CD4-positive, alpha-beta T cell treated with Interleukin-1 beta for 1 hour (primary cell): ENCODE results near the gene GP1BB.

ENCODE experiments used
- DNase-seq, 2 donors: peaks; one replicate each; pipeline ENCODE4 v3.0.0-alpha.2; 2020 to 2022

Gene GP1BB

DNA sequence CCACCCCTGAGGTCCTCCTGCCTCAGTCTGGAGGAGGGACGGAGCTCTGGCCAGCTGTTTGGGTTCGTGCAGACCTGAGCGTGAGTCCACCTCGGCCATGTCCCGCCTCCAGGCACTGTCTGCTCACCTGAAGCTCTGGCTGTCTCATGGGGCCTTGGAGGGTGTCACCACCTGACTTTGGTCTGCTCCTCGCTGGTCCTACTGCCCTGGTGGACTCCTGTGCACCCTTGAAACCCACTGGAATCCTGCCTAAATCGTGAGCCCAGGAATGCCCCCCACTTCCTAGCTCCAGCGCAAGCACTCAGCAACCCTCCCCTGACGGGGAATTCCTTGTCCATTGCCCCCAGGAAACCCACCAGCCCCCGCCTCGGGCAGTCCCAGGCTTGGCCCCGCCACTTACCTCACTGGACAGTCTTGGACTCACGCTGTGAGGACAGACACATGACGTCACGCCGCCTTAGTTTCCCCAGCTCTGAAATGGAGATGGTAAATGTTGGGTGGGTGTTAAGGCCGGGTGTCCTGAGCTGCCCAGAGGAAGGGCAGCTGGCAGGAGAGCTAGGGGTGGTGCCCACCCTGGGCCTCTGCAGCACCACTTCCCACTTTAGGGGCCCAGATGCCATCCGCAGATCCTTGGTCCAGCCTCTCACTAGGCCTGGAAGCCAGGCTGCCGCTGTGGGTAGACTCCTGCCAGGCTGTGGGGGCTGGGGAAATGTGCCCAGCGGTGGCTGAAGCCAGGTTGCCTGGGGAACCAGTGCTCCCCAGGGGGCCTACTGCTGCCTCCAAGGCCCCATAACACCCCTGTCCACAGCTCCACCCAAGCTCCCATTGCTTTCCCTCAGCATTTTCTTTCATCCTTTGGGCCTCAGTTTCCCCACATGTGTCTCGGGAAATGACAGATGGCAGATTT lies 19.1 kb downstream of the GP1BB start:
- DNase-seq = no peak

DNA sequence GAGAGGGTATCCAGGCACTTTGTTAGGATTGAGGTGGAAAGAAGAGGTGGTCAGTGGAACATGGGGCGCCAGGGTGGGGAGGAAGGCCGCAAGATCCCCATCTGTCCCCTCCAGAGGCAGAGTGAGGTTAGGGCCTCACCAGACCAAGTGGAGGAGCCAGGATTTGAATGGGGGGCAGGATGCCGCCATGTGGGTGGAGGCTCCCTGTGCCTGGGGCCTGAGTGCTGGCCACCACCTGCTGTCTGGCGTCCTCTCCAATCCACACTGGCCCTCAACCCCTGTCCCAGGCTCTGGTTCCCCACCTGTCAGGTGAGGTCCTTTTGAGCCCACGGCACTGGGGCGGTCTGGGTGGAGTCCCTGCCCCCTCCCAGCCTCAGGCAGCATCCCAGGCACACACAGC lies 19.7 kb downstream of the GP1BB start:
- no peak for DNase-seq

DNA sequence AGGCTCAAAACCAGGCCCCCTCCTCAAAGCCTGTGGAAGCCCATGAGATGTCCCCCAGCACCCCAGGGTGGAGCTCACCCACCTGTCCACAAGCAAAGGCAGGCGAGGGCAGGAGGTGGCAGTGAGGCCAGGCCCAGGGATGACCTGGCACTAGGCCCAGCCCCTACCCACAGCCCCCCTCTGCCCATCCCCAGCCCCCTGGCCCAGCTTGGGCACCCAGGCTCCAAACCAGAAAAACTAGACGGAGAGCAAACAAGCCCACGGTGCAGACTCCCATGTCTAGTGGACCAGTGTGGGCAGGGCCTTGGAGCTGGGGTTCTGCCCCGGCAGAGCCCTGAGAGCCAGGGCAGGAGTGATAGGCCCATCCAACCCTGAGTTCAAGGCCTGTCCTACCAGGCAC lies 20.3 kb downstream of the GP1BB start:
- DNase-seq = no peak

DNA sequence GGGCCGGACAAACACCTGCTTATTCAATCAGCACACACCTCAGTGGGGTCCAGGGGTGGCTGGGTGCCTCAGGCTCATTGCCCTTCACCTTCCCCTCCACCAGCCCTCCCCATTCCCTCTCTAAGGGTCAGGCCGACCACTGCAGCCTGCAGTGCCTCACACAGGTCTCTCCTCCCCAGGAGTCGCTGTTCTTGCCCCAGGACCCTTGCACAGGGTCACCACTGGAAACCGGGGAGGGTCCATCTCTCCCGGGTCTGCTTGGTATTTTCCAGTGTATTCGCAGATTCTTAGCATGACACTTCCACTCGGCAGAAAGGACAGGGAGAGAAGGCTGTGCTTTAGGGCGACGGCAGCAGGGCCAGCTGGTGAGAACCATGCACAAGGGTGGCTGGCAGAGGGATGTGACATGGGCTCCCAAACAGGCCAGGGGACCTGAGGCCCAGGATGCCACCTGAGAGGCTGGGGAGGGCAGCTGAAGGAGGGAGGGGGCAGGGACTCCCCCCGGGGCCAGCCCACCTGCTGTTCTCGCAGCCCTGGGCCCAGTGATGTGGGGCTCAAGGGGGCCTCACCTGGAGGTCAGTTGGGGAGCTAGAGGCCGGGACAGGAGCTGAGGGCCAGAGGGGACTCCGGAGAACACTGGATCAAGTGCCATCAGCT lies 21.1 kb downstream of the GP1BB start:
- DNase-seq = no peak

- no peak for DNase-seq
Measured at GRCh38 chr22:19745155-19746101, 22.1 kb downstream of the GP1BB start.

DNA sequence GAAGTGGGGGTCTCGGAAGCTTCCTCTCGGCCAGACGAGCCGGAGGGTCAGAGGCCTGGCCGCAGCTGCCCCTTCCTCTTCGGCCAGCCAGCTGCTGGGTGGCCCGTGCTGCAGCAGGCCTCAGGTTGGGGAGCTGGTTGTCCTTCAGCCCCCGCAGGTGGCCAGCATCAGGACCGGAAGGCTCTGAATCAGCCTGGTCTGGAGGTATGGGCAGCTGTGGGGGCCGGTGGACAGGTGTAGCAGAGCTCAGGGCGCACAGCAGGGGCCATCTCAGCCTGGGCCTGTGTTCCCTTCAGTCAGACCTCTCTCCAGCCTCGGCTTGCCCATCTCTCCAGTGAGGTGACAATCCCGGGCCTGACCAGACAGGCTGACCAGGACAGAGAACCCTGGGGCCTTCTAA lies 23.4 kb downstream of the GP1BB start:
- no peak for DNase-seq

DNA sequence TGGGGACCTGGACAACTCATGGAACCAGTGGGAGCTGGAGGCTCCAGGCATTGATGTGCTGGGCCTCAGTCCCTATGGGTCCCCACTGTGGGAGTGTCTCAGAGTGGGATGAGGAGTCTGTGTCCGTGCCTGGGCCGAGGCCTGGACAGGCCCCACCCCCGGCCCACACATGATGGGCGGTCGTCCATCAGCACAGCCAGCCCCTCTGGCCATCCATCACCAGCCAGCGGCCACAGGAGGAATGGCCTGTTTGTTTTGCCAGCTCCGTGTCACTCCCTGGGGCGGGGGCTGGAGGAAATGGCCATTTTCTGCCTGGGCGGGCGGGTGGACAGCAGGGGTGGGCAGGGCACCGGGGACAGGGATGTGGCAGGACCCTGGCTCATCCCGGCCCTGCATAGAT lies 24.2 kb downstream of the GP1BB start:
- DNase-seq = no peak

GRCh38 chr22:19748139-19748538 lies 24.8 kb downstream of the GP1BB start:
- DNase-seq = no peak

- DNase-seq = no peak
Measured at GRCh38 chr22:19748991-19749664, 25.8 kb downstream of the GP1BB start.

DNA sequence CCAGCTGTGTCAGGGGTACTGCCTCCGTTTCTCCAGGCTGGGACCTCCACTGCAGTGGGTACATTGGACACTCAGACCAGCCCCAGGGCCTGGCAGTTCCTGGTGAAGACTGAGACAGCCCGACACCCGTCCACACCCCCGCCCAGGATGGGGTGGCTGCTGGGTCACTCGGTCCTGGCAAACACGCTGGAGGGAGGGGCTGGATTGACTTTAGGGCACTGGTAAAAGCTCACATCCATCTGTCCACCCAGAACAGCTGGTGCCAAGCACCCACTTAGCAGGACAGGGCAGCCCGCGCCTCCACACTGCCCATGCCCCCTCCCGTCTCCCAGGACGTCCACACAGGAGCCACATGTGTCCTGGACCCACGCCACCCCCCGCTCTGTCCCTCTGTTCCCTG lies 26.5 kb downstream of the GP1BB start:
- DNase-seq = no peak

GRCh38 chr22:19750507-19751490 lies 27.5 kb downstream of the GP1BB start:
- no peak for DNase-seq

GRCh38 chr22:19751497-19752245 lies 28.3 kb downstream of the GP1BB start:
- DNase-seq = no peak

DNA sequence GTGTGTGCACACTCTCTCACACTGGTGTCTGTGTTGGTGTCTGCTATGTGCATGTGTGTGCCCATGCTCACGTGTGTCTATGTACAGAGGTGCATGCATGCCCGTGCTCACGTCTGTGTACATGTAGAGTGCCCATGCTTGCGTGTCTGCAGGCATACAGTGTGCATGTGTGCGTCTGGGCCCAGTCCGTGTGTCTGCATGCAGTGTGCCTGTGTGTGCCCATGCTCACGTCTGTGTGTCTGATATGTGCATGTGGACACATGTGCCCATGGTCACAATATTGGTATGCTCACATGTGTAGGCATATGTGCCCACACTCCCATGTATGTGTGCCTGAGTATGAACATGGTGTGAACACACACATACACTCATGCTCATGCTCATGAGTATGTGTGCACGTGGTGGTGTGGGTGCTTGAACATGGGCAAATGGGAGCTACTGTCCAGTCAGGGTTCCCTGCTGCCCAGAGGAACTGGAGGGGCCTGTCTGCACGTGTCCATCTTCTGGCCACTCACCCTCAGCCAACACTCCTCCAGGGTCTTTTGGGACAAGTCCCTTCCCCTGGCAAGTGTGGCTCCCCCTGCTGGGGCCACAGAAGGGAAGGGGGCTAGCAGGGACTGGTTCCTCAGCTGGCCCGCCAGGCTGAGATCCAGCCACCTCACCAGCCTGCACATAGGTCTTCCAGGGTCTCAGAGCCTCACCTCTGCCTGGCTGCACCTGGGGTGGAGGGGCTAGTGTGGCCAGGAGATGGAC lies 29.9 kb downstream of the GP1BB start:
- DNase-seq = no peak

GRCh38 chr22:19753996-19754700 lies 30.8 kb downstream of the GP1BB start:
- no peak for DNase-seq

DNA sequence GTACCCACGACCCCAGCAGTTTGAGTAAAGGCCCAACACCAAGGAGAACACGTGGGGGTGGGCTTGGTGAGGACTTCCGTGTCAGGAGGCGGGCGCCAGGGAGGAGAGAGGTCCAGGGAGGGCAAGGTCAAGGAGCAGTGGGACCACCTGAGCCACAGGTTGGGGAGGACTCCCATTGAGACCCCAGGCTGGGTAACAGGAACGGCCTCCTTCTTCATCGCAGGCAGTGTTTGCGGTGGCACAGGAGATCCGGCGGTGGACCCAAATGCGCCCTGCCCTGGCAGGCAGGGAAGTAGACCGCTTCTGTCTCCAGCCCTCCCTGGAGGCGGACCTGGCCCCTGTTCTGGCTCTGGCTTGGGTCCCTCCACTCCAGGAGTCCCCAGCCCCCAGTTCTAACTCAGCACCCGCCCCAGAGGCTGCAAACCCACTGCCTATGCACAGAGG lies 31.4 kb downstream of the GP1BB start:
- no peak for DNase-seq

DNA sequence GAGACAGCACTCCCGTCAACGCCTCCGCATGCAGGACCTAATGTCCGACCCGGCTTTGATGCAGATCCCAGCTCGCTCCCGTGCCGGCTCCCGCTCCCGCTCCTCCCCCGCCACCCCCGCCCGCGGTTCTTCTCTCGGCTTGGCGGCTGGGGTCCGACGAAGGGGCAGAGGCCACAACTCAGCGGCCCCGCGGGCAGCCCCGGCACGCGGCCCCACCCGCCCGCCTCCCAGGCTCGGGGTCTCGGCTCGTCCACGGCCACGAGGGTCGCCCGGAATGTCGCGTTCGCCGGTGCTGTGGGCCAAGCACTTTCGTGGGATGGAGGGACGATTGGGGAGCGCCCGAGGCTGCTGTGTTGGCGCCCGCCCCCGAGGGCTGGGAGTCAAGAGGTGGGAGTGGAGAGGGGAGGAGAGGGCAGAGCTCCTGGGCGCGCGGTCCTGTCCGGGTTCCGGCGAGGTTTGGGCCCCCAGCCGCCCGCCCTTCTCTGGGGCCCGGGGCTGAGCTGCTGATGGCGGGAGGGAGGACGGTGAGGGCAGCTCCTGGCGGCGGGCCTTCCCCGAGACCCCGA lies 31.9 kb downstream of the GP1BB start:
- DNase-seq = no peak

GRCh38 chr22:19755722-19756287 lies 32.5 kb downstream of the GP1BB start:
- DNase-seq = no peak
